Endothelial cell (in vitro differentiated cells): ENCODE measurements around the gene USP53. TPM values are rescaled to one million over a fixed set of nuclear protein-coding genes. Genes with fewer than 3 reads are reported as not detected.

ENCODE experiments used
- DNase-seq: peaks from one replicate; pipeline ENCODE4 v3.0.0; 2021; ENCODE audit warnings: low spot score
- H3K27ac Mint-ChIP-seq: one replicate; pipeline ENCODE4 v1.8.0; 2021; ENCODE audit warnings: mixed read lengths, inconsistent platforms; ENCODE audit not compliant: unreplicated experiment
- H3K27me3 Mint-ChIP-seq: one replicate; pipeline ENCODE4 v1.8.0; 2021; ENCODE audit warnings: mild to moderate bottlenecking, moderate library complexity, mixed read lengths, inconsistent platforms; ENCODE audit not compliant: unreplicated experiment
- H3K36me3 Mint-ChIP-seq: one replicate; pipeline ENCODE4 v1.8.0; 2021; ENCODE audit warnings: mild to moderate bottlenecking, low read depth, mixed read lengths, inconsistent platforms; ENCODE audit not compliant: unreplicated experiment
- H3K4me1 Mint-ChIP-seq: one replicate; pipeline ENCODE4 v1.8.0; 2021; ENCODE audit warnings: mild to moderate bottlenecking, mixed read lengths, inconsistent platforms; ENCODE audit not compliant: unreplicated experiment
- H3K4me3 Mint-ChIP-seq: one replicate; pipeline ENCODE4 v1.8.0; 2021; ENCODE audit warnings: mild to moderate bottlenecking, mixed read lengths, inconsistent platforms; ENCODE audit not compliant: unreplicated experiment
- H3K9me3 Mint-ChIP-seq: one replicate; pipeline ENCODE4 v1.8.0; 2021; ENCODE audit warnings: mixed read lengths, inconsistent platforms; ENCODE audit not compliant: unreplicated experiment
- total RNA-seq: library from RNA; stranded (reverse); fragmentation: NEBNext Ultra II Directional; extraction: Animal tissue kit (Norgen Biotek cat#: 25700); gene quantifications from one replicate; pipeline ENCODE4 v1.2.1, GENCODE V29; 2021; ENCODE audit not compliant: unreplicated experiment
- TF ChIP-seq, protein P1 (sequence below): fragments of 200-600 bp; sonication (generic); IDR thresholded peaks from one replicate; pipeline ENCODE4 v1.5.0; 2021; ENCODE audit warnings: antibody characterized with exemption; ENCODE audit not compliant: unreplicated experiment

The USP53 gene
- total RNA-seq, 1 donor from 2014 or later, result 18.5 TPM

DNA sequence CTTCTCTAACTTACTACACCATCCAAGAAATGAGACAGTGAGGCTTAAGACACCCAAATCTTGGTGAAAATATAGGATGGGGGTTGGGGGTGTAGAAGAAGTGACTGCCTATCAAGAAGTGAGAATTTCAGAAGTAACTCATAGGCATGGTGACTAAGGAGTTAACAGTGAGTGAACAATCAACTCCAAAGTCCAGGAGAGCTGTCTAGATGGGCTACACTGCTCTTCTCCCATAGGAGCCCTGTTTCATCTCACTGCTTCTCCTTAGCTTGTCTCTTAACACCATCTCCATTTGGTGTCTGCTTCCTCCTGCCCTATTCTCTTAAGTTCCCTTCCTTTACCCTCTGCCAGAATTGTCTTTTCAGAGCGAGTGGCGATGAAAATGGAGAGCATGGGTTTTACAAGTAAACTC, 86.8 kb downstream of the USP53 start:
- H3K27ac Mint-ChIP-seq, result peak overlapping the region; percentile 99
- DNase-seq, result no peak
- H3K4me3 Mint-ChIP-seq, result peak overlapping the region; percentile 98
- TF ChIP-seq, protein P1, sequence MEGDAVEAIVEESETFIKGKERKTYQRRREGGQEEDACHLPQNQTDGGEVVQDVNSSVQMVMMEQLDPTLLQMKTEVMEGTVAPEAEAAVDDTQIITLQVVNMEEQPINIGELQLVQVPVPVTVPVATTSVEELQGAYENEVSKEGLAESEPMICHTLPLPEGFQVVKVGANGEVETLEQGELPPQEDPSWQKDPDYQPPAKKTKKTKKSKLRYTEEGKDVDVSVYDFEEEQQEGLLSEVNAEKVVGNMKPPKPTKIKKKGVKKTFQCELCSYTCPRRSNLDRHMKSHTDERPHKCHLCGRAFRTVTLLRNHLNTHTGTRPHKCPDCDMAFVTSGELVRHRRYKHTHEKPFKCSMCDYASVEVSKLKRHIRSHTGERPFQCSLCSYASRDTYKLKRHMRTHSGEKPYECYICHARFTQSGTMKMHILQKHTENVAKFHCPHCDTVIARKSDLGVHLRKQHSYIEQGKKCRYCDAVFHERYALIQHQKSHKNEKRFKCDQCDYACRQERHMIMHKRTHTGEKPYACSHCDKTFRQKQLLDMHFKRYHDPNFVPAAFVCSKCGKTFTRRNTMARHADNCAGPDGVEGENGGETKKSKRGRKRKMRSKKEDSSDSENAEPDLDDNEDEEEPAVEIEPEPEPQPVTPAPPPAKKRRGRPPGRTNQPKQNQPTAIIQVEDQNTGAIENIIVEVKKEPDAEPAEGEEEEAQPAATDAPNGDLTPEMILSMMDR, result no peak
- peaks cover 22% of the 10 kb centered on the region for H3K4me1 Mint-ChIP-seq
- H3K9me3 Mint-ChIP-seq, result no peaks in the 10 kb centered on the region
- H3K36me3 Mint-ChIP-seq, result peaks cover 5% of the 10 kb centered on the region
- H3K27me3 Mint-ChIP-seq, result peaks cover 10% of the 10 kb centered on the region

DNA sequence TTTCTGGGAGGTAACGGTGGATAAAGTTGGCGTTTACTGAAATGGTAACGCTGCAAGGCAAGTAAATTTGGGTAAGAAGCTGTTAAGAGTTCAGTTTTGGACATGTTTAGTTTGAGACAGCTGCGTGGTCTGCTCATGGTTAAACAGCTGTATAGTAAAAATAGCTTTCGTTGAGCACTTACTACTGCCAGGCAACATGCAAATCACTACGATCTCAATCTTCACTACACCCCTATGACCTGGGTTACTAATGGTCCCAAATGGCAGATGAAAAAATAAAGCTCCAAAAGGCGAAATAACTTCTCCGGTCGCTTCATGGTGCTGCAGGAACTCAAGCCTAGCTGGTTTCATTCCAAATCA, 87.2 kb downstream of the USP53 start:
- H3K9me3 Mint-ChIP-seq, result no peaks in the 10 kb centered on the region
- DNase-seq, result no peak
- peak overlapping the region; percentile 99 for H3K27ac Mint-ChIP-seq
- peaks cover 10% of the 10 kb centered on the region for H3K27me3 Mint-ChIP-seq
- peaks cover 22% of the 10 kb centered on the region for H3K4me1 Mint-ChIP-seq
- H3K36me3 Mint-ChIP-seq, result peaks cover 5% of the 10 kb centered on the region
- H3K4me3 Mint-ChIP-seq, result peak overlapping the region; percentile 98
- TF ChIP-seq, protein P1, result no peak

DNA sequence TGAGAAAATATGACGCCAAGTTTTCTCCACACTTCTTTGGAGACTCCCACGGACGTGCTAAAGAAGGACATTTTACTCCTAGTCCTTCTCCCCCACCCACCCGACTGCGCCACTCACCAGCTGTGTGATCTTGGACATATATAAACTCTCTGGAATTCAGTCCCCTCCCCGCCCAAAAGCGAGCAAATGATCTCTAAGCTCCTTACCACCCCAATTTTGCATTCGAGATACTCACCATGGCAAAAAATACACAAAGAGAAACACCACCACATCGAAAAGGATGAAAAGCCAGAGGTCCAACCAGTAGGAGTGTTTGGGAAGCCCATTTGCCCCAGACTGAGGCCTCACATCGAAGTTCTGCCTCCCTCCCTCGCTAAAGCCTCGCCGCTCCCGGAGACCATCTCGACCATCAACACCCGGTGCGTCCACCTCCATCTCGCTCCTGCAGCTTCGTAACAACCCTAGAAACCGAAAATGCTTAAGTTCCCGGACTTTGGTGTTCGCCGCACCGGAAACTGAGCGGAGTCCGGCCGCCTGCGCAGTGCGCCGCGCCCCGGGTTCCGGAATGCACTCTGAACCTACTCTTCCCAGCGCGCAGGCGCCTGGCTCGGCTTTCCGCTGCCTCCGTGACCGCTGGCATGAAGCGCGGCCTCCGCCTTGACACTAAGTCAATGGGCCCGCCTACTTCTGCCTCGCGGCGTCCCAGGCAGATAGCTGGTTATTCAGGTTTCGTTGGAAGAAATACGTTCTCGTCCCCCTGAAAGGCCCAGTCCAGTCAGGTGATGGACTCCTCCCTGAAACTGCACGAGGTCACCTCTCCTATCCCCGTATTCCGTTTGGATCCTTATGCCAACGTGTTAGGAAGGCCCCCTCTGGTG, 87.8 kb downstream of the USP53 start:
- Mint-ChIP-seq H3K4me1 (peaks cover 22% of the 10 kb centered on the region), H3K36me3 (peaks cover 5% of the 10 kb centered on the region), H3K4me3 (peak overlapping the region; percentile 98), H3K9me3 (no peaks in the 10 kb centered on the region), H3K27ac (peak overlapping the region; percentile 99), H3K27me3 (peaks cover 10% of the 10 kb centered on the region)
- DNase-seq, result peak; percentile 93
- TF ChIP-seq, protein P1, result no peak

DNA sequence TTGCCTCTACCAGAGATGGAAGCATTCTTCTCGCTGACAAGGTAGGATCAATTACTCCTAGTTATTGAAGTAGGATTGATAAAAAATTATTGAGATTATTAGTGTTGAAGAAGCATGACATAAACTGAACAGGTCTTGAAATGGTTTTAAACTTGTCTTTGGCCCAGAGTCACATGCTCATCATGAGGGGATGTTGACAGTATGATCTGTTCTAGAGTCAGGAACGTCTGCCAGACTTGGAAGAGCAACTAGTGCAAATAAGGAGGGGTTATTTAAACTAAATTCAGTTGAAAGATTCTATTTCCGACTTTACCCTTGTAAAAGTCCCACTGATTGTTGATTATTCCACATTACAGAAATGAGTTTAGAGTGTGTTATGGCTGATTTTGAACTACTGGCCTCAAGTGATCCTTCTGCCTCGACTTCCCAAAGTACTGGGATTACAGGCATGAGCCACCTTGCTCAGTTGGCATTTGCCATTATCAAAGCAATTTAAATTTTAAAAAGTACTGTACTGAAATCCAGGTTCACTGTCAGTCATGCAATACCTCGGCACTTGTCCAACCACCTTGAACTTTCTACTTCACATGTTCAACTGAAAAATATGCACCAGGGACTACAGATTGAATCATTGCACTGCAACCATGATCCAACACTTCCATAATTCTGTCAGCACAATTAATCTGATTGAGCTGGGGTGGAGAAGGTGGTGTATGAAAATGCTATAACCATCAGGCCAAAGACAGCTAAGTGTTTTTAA, 89.7 kb downstream of the USP53 start:
- peaks cover 10% of the 10 kb centered on the region for H3K27me3 Mint-ChIP-seq
- H3K9me3 Mint-ChIP-seq, result no peaks in the 10 kb centered on the region
- H3K36me3 Mint-ChIP-seq, result no peaks in the 10 kb centered on the region
- peaks cover 22% of the 10 kb centered on the region for H3K4me1 Mint-ChIP-seq
- TF ChIP-seq, protein P1, result no peak
- DNase-seq, result no peak
- H3K27ac Mint-ChIP-seq, result no peak overlapping the region
- H3K4me3 Mint-ChIP-seq, result no peak overlapping the region
